Neural progenitor cell (in vitro differentiated cells): Measurements from ENCODE around the gene GNG4.

Source experiments
- CTCF ChIP-seq: fragments of 200-600 bp; sonication (generic); IDR thresholded peaks from 2 replicates; pipeline ENCODE4 v1.5.1; 2017; ENCODE audit warnings: antibody characterized with exemption, mild to moderate bottlenecking
- EZH2 ChIP-seq: fragments of 200-600 bp; sonication (generic); IDR thresholded peaks from 2 replicates; pipeline ENCODE4 v1.6.1; 2017; ENCODE audit warnings: antibody characterized with exemption, mild to moderate bottlenecking, moderate library complexity
- EZH2phosphoT487 ChIP-seq: fragments of 200-600 bp; sonication (generic); IDR thresholded peaks from 2 replicates; pipeline ENCODE4 v1.6.1; 2017; ENCODE audit warnings: antibody characterized with exemption

- TF ChIP-seq CTCF, result no peak
- no peak for TF ChIP-seq EZH2
- TF ChIP-seq EZH2phosphoT487, result no peak
Measured at GRCh38 chr1:235612761-235613160, 36.8 kb downstream of the GNG4 start.
